ENCODE data around the gene TLL1.

DNA sequence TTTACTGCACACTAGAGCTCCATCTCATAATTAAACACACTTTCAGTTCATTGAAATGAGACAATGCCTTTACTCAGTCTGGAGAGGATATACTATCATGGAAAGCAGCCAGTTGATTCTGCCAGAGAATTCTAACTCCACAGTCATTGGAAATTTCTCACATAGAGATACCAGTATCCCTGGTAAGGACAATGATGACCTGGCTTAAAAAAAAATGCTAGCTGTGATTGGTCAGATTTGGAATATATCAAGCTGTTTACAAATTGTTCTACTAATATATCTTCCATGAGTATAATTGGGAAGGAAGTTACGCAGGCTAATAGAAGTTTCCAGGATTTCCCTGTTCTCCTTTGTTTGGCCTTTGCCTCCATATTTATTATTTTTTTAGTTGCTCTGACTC is 34.5 kb upstream of the TLL1 start:
- TF ChIP-seq, protein P1, sequence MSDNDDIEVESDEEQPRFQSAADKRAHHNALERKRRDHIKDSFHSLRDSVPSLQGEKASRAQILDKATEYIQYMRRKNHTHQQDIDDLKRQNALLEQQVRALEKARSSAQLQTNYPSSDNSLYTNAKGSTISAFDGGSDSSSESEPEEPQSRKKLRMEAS (IDR thresholded peaks at IDR 0.05) = no peak
- TF ChIP-seq POLR2AphosphoS5 (IDR thresholded peaks at IDR 0.05; ENCODE audit: low read depth, low read length) = no peak
- TF ChIP-seq, protein P2, sequence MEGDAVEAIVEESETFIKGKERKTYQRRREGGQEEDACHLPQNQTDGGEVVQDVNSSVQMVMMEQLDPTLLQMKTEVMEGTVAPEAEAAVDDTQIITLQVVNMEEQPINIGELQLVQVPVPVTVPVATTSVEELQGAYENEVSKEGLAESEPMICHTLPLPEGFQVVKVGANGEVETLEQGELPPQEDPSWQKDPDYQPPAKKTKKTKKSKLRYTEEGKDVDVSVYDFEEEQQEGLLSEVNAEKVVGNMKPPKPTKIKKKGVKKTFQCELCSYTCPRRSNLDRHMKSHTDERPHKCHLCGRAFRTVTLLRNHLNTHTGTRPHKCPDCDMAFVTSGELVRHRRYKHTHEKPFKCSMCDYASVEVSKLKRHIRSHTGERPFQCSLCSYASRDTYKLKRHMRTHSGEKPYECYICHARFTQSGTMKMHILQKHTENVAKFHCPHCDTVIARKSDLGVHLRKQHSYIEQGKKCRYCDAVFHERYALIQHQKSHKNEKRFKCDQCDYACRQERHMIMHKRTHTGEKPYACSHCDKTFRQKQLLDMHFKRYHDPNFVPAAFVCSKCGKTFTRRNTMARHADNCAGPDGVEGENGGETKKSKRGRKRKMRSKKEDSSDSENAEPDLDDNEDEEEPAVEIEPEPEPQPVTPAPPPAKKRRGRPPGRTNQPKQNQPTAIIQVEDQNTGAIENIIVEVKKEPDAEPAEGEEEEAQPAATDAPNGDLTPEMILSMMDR (IDR thresholded peaks at IDR 0.05 in 2 of 3, conservative IDR thresholded peaks at IDR 0.05 in 1 of 3; ENCODE audit: borderline replicate concordance in 1 of 3, insufficient read depth in 1 of 3, low read depth in 2 of 3, low read length in 2 of 3) = no peak
- no peak for TF ChIP-seq EZH2 (IDR thresholded peaks at IDR 0.05)
- no peak for TF ChIP-seq POLR2A (IDR thresholded peaks at IDR 0.05; ENCODE audit: borderline replicate concordance, extremely low read depth, insufficient read depth, insufficient read length)

All from HCT116 (cell line).